H1 (cell line): ENCODE data around the gene NHP2. TPM values are rescaled to one million over a fixed set of nuclear protein-coding genes. Genes with fewer than 3 reads are reported as not detected.
A peak's percentile ranks its signal among the peaks of the same experiment; 100 is the strongest.

Source experiments
- ASH2L ChIP-seq: fragments of 200-600, 300-600 bp; sonication (generic); IDR thresholded peaks from one replicate; pipeline ENCODE4 v1.7.1; 2017; ENCODE audit warnings: low read length
- CEBPB ChIP-seq: IDR thresholded peaks from 2 replicates; pipeline ENCODE4 v1.6.1; 2012; ENCODE audit warnings: low read depth, low read length
- CHD2 ChIP-seq: IDR thresholded peaks from 2 replicates; pipeline ENCODE4 v1.6.1; 2012; ENCODE audit warnings: low read length, improper control_type of control experiment
- EGR1 ChIP-seq: IDR thresholded peaks from 2 replicates; pipeline ENCODE4 v1.6.1; 2011; ENCODE audit warnings: low read depth, low read length, borderline replicate concordance
- FOSL1 ChIP-seq: IDR thresholded peaks from 2 replicates; pipeline ENCODE4 v1.6.1; 2011; ENCODE audit warnings: mild to moderate bottlenecking, low read depth, low read length, moderate library complexity; ENCODE audit not compliant: insufficient read depth
- GTF2F1 ChIP-seq: IDR thresholded peaks from 2 replicates; pipeline ENCODE4 v1.6.1; 2012; ENCODE audit warnings: low read depth, low read length, improper control_type of control experiment, borderline replicate concordance
- HDAC2 ChIP-seq, 2 experiments: fragments of 300-600 bp in 1 of 2; sonication (generic) in 1 of 2; IDR thresholded peaks; 2 replicates each; pipeline ENCODE4 v1.6.1; 2011 to 2012; ENCODE audit warnings: low read depth in 2 of 2, low read length in 2 of 2, mild to moderate bottlenecking in 2 of 2, moderate library complexity in 2 of 2, borderline replicate concordance in 1 of 2, inconsistent platforms in 1 of 2
- HDAC6 ChIP-seq: IDR thresholded peaks from one replicate; pipeline ENCODE4 v1.7.1; 2012; ENCODE audit warnings: low read depth, mild to moderate bottlenecking, inconsistent platforms, low read length, moderate library complexity
- KDM1A ChIP-seq: fragments of 200-600, 300-600 bp; sonication (generic); IDR thresholded peaks from 2 replicates; pipeline ENCODE4 v1.7.1; 2016; ENCODE audit warnings: mild to moderate bottlenecking, low read length, borderline replicate concordance
- KDM5A ChIP-seq: fragments of 200-600 bp; IDR thresholded peaks from 2 replicates; pipeline ENCODE4 v1.7.1; 2012; ENCODE audit warnings: mild to moderate bottlenecking, low read length, inconsistent platforms, mixed read lengths
- NANOG ChIP-seq: IDR thresholded peaks from 2 replicates; pipeline ENCODE4 v1.6.1; 2011; ENCODE audit warnings: low read length, low read depth, mild to moderate bottlenecking, inconsistent platforms; ENCODE audit not compliant: insufficient read depth, poor library complexity, severe bottlenecking
- PHF8 ChIP-seq: fragments of 200-600 bp; sonication (generic); conservative IDR thresholded peaks from 2 replicates; pipeline ENCODE4 v1.7.1; 2012; ENCODE audit warnings: low read depth, mild to moderate bottlenecking, inconsistent platforms, low read length, moderate library complexity
- POLR2A ChIP-seq, 2 experiments: IDR thresholded peaks; 1 replicate in 1 of 2; 2 replicates in 1 of 2; pipeline ENCODE4 v1.6.1; 2011; ENCODE audit warnings: low read depth in 2 of 2, low read length in 2 of 2, mild to moderate bottlenecking in 2 of 2; ENCODE audit errors: control extremely low read depth in 1 of 2
- POLR2AphosphoS5 ChIP-seq: IDR thresholded peaks from 2 replicates; pipeline ENCODE4 v1.6.1; 2011; ENCODE audit warnings: low read depth, low read length
- SAP30 ChIP-seq: fragments of 300-600 bp; sonication (generic); IDR thresholded peaks from 2 replicates; pipeline ENCODE4 v1.7.1; 2012; ENCODE audit warnings: low read length, moderate library complexity, mild to moderate bottlenecking, inconsistent platforms; ENCODE audit not compliant: insufficient read depth, insufficient replicate concordance
- SIRT6 ChIP-seq: IDR thresholded peaks from one replicate; pipeline ENCODE4 v1.7.1; 2012; ENCODE audit warnings: low read length, inconsistent platforms
- SIX5 ChIP-seq: IDR thresholded peaks from 2 replicates; pipeline ENCODE4 v1.6.1; 2011; ENCODE audit warnings: mild to moderate bottlenecking, low read depth, low read length
- SP4 ChIP-seq: IDR thresholded peaks from 2 replicates; pipeline ENCODE4 v1.6.1; 2012; ENCODE audit warnings: low read length, inconsistent platforms
- TAF7 ChIP-seq: optimal IDR thresholded peaks from 2 replicates; pipeline ENCODE3; 2011; ENCODE audit warnings: low read depth, mild to moderate bottlenecking, inconsistent platforms, low read length, moderate library complexity, borderline replicate concordance
- TEAD4 ChIP-seq: IDR thresholded peaks from 2 replicates; pipeline ENCODE4 v1.6.1; 2012; ENCODE audit warnings: low read depth, low read length, inconsistent platforms, mixed read lengths
- YY1 ChIP-seq: IDR thresholded peaks from 2 replicates; pipeline ENCODE4 v1.6.1; 2011; ENCODE audit warnings: low read depth, mild to moderate bottlenecking, low read length
- polyA plus RNA-seq, 7 experiments: library from polyadenylated mRNA; depleted of rRNA in 3 of 7; stranded (reverse) in 5 of 7; unstranded in 2 of 7; fragments of >200 nt in 5 of 7; fragments of 200-250 nt in 2 of 7; gene quantifications; 1 replicate in 5 of 7; 2 replicates in 1 of 7; 4 replicates in 1 of 7; pipeline versions ENCODE4 v1.2.1 to v1.2.3, GENCODE V29; 2011 to 2013; ENCODE audit warnings: missing spikeins in 2 of 7, mixed read lengths in 2 of 7
- total RNA-seq: library from RNA; stranded (reverse); fragmentation: NEBNext Ultra II Directional; extraction: Animal tissue kit (Norgen Biotek cat#: 25700); gene quantifications from 2 replicates; pipeline ENCODE4 v1.2.1, GENCODE V29; 2021
- TF ChIP-seq, protein P1 (sequence below): IDR thresholded peaks from 2 replicates; pipeline ENCODE4 v1.6.1; 2012; ENCODE audit warnings: inconsistent platforms
- TF ChIP-seq, protein P2 (sequence below): IDR thresholded peaks from 2 replicates; pipeline ENCODE4 v1.6.1; 2012; ENCODE audit warnings: inconsistent platforms

Gene NHP2
- total and polyA plus RNA-seq, 2 of the 8 experiments (the other 6 are each of a cell fraction or from before 2014, with no cell fraction given): 241 to 263 TPM

DNA sequence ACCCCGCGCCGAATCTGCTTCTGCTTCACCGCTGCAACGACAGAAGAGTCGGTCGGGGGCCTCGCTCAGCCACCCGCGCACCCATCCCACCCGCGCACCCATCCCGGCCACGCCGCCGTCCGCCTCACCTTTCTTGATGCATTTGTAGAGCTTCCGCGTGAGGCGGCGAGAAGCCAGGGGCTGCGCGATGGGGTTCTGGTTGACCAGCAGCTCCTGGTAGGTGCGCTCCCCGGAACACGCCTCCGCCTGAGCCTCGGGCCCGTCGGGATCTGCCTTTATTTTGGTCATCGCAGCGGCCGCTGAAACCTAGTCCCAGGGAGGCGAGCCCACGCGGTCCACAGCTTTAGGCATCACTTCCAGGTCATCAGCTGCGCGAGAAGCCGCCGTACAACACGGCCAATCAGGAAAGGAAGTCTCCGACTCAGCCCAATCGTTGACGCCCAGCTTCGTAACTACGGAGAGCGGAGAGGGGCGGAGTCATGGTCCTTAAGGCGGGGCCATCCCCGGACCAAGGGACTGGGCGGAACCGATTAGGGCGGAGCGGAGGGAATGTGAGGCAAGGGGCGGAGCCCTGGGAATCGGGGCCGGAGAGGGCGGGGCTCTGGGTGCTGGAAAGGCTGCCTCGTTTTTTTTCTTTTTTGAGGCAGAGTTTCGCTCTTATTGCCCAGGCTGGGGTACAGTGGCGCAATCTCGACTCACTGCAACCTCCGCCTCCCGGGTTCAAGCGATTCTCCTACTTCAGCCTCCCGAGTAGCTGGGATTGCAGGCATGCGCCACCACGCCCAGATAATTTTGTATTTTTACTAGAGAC lies at the start of gene NHP2 (continued):
- TF ChIP-seq, protein P1, sequence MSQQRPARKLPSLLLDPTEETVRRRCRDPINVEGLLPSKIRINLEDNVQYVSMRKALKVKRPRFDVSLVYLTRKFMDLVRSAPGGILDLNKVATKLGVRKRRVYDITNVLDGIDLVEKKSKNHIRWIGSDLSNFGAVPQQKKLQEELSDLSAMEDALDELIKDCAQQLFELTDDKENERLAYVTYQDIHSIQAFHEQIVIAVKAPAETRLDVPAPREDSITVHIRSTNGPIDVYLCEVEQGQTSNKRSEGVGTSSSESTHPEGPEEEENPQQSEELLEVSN: no peak
- TF ChIP-seq TAF7 (peak; percentile 62), EGR1 (no peak), PHF8 (peak; percentile 67; the same call in 1 of the 2 replicates), HDAC2 (IDR thresholded peaks at IDR 0.05; ENCODE audit: borderline replicate concordance in 1 of 2, low read depth in 2 of 2, low read length in 2 of 2) (no peak), SP4 (peak; percentile 67; the same call in 1 of the 2 replicates), CEBPB (peak; percentile 67), NANOG (no peak), KDM1A (no peak), ASH2L (peak; percentile 25), KDM5A (peak; percentile 86), TEAD4 (no peak), GTF2F1 (no peak), SIX5 (no peak), YY1 (no peak), POLR2A (IDR thresholded peaks at IDR 0.05; ENCODE audit: control extremely low read depth in 1 of 2, low read depth in 2 of 2, low read length in 2 of 2) (peak in 1 of 2 experiments; percentile 60; a peak in 2 of 3 replicates), FOSL1 (no peak), HDAC6 (no peak), POLR2AphosphoS5 (peak; percentile 63; the same call in 1 of the 2 replicates), SIRT6 (no peak), CHD2 (no peak), SAP30 (peak; percentile 70)
- TF ChIP-seq, protein P2, sequence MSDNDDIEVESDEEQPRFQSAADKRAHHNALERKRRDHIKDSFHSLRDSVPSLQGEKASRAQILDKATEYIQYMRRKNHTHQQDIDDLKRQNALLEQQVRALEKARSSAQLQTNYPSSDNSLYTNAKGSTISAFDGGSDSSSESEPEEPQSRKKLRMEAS: peak; percentile 78
